Measurements from ENCODE around the gene C4orf50.
"Not testable (repeated sequence)": the region's sequence is repeated elsewhere in the genome, so short reads cannot be mapped to it uniquely, and the experiment has no call there.

The C4orf50 gene

GRCh38 chr4:5857199-5857598 lies 161.0 kb downstream of the C4orf50 start:
- Histone ChIP-seq H3K4me1 (ENCODE audit: control insufficient read depth, insufficient read depth, low read length) (no peaks in the 10 kb centered on the region), H3K9me3 (ENCODE audit: control insufficient read depth in 2 of 2, low read length in 2 of 2) (peaks cover 0 to 3% of the 10 kb centered on the region in 2 donors), H3K36me3 (ENCODE audit: control insufficient read depth in 2 of 2, insufficient read depth in 2 of 2, low read length in 2 of 2) (no peaks in the 10 kb centered on the region), H3K27me3 (ENCODE audit: control insufficient read depth in 1 of 2, insufficient read depth in 2 of 2, low read length in 2 of 2) (peaks cover 0 to 2% of the 10 kb centered on the region in 2 donors), H3K9ac (ENCODE audit: low read length in 2 of 2) (no peak overlapping the region), H3K4me3 (ENCODE audit: low read length in 2 of 2) (no peak overlapping the region), H3K27ac (ENCODE audit: low read length) (no peak overlapping the region)

GRCh38 chr4:5856362-5856761 lies 161.9 kb downstream of the C4orf50 start:
- H3K27me3 ChIP-seq (ENCODE audit: control insufficient read depth in 1 of 2, insufficient read depth in 2 of 2, low read length in 2 of 2); H3K9me3 ChIP-seq (ENCODE audit: control insufficient read depth in 2 of 2, low read length in 2 of 2); H3K4me1 ChIP-seq (ENCODE audit: control insufficient read depth, insufficient read depth, low read length); H3K9ac ChIP-seq (ENCODE audit: low read length in 2 of 2); H3K36me3 ChIP-seq (ENCODE audit: control insufficient read depth in 2 of 2, insufficient read depth in 2 of 2, low read length in 2 of 2); H3K4me3 ChIP-seq (ENCODE audit: low read length in 2 of 2); H3K27ac ChIP-seq (ENCODE audit: low read length): not testable (repeated sequence)

- Histone ChIP-seq H3K9ac (ENCODE audit: low read length in 2 of 2) (no peak overlapping the region), H3K27me3 (ENCODE audit: control insufficient read depth in 1 of 2, insufficient read depth in 2 of 2, low read length in 2 of 2) (peaks cover 0 to 7% of the 10 kb centered on the region in 2 donors)
These were observed 163.3 kb downstream of the C4orf50 start for GRCh38 chr4:5854929-5855328.

GRCh38 chr4:5852523-5853202 lies 165.6 kb downstream of the C4orf50 start:
- Histone ChIP-seq H3K4me1 (ENCODE audit: control insufficient read depth, insufficient read depth, low read length) (no peaks in the 10 kb centered on the region), H3K9me3 (ENCODE audit: control insufficient read depth in 2 of 2, low read length in 2 of 2) (no peaks in the 10 kb centered on the region), H3K4me3 (ENCODE audit: low read length in 2 of 2) (no peak overlapping the region), H3K27me3 (ENCODE audit: control insufficient read depth in 1 of 2, insufficient read depth in 2 of 2, low read length in 2 of 2) (peaks cover 0 to 7% of the 10 kb centered on the region in 2 donors), H3K9ac (ENCODE audit: low read length in 2 of 2) (no peak overlapping the region), H3K36me3 (ENCODE audit: control insufficient read depth in 2 of 2, insufficient read depth in 2 of 2, low read length in 2 of 2) (no peaks in the 10 kb centered on the region), H3K27ac (ENCODE audit: low read length) (no peak overlapping the region)

More at GRCh38 chr4:5854929-5855328, 163.3 kb downstream of the C4orf50 start:
- Histone ChIP-seq H3K36me3 (ENCODE audit: control insufficient read depth in 2 of 2, insufficient read depth in 2 of 2, low read length in 2 of 2) (no peaks in the 10 kb centered on the region), H3K4me1 (ENCODE audit: control insufficient read depth, insufficient read depth, low read length) (no peaks in the 10 kb centered on the region), H3K9me3 (ENCODE audit: control insufficient read depth in 2 of 2, low read length in 2 of 2) (no peaks in the 10 kb centered on the region), H3K4me3 (ENCODE audit: low read length in 2 of 2) (no peak overlapping the region), H3K27ac (ENCODE audit: low read length) (no peak overlapping the region)

GRCh38 chr4:5851637-5852301 lies 166.5 kb downstream of the C4orf50 start:
- Histone ChIP-seq H3K9ac (ENCODE audit: low read length in 2 of 2) (no peak overlapping the region), H3K27me3 (ENCODE audit: control insufficient read depth in 1 of 2, insufficient read depth in 2 of 2, low read length in 2 of 2) (peaks cover 0 to 7% of the 10 kb centered on the region in 2 donors), H3K9me3 (ENCODE audit: control insufficient read depth in 2 of 2, low read length in 2 of 2) (no peaks in the 10 kb centered on the region), H3K4me1 (ENCODE audit: control insufficient read depth, insufficient read depth, low read length) (no peaks in the 10 kb centered on the region), H3K4me3 (ENCODE audit: low read length in 2 of 2) (no peak overlapping the region), H3K36me3 (ENCODE audit: control insufficient read depth in 2 of 2, insufficient read depth in 2 of 2, low read length in 2 of 2) (no peaks in the 10 kb centered on the region), H3K27ac (ENCODE audit: low read length) (no peak overlapping the region)

Data from stomach smooth muscle (tissue), 2 donors.